ENCODE data around the gene SCD. TPM values are rescaled to one million over a fixed set of nuclear protein-coding genes. Genes with fewer than 3 reads are reported as not detected.

The SCD gene
- total and polyA plus RNA-seq, 2 of the 13 experiments (the other 11 are each of a cell fraction or from before 2014, with no cell fraction given) = 492 to 512 TPM

GRCh38 chr10:100359030-100359432 is 12.0 kb downstream of the SCD start (continued):
- TF ChIP-seq POGK (CRISPR knock-in tag; conservative IDR thresholded peaks at IDR 0.05) (no peak), NCOA2 (CRISPR knock-in tag; IDR thresholded peaks at IDR 0.05) (peak; percentile 40), ZBTB1 (CRISPR knock-in tag; IDR thresholded peaks at IDR 0.05; ENCODE audit: borderline replicate concordance) (no peak), KDM2A (CRISPR knock-in tag; IDR thresholded peaks at IDR 0.05; ENCODE audit: borderline replicate concordance, low read depth) (0 out of 2 replicates have a peak, but pooled peaks have one; percentile 3), ZNF562 (CRISPR knock-in tag; IDR thresholded peaks at IDR 0.05; ENCODE audit: borderline replicate concordance) (no peak), TCF7 (IDR thresholded peaks at IDR 0.05; ENCODE audit: low read depth) (peak; percentile 9; the same call in 1 of the 2 replicates), ZNF891 (CRISPR knock-in tag; IDR thresholded peaks at IDR 0.05) (no peak), GATAD2A (CRISPR knock-in tag; IDR thresholded peaks at IDR 0.05) (0 out of 2 replicates have a peak, but pooled peaks have one; percentile 9), TOPORS (CRISPR knock-in tag; IDR thresholded peaks at IDR 0.05) (no peak), PBX3 (CRISPR knock-in tag; IDR thresholded peaks at IDR 0.05; ENCODE audit: borderline replicate concordance) (no peak), BCL6 (CRISPR knock-in tag; IDR thresholded peaks at IDR 0.05) (no peak), ZNF710 (CRISPR knock-in tag; IDR thresholded peaks at IDR 0.05; ENCODE audit: borderline replicate concordance) (peak; percentile 96), ZSCAN22 (CRISPR knock-in tag; IDR thresholded peaks at IDR 0.05) (no peak), ZZZ3 (CRISPR knock-in tag; IDR thresholded peaks at IDR 0.05; ENCODE audit: borderline replicate concordance) (no peak), RBFOX2 (IDR thresholded peaks at IDR 0.05; ENCODE audit: low read depth, low read length) (peak; percentile 65), ZNF460 (CRISPR knock-in tag; IDR thresholded peaks at IDR 0.05; ENCODE audit: borderline replicate concordance) (no peak), ZFP62 (CRISPR knock-in tag; IDR thresholded peaks at IDR 0.05) (no peak), GRHL1 (CRISPR knock-in tag; conservative IDR thresholded peaks at IDR 0.05) (no peak), ONECUT2 (CRISPR knock-in tag; IDR thresholded peaks at IDR 0.05) (peak; percentile 56; the same call in 1 of the 2 replicates)
